Right lobe of liver (tissue), 4 donors: ENCODE measurements around the gene MAGOH.
"Not testable (repeated sequence)": the region's sequence is repeated elsewhere in the genome, so short reads cannot be mapped to it uniquely, and the experiment has no call there.

Experiments used
- POLR2A ChIP-seq: fragments of 450-650 bp; IDR thresholded peaks from one replicate; pipeline ENCODE4 v1.6.1; 2017; ENCODE audit warnings: antibody characterized with exemption, mild to moderate bottlenecking
- TF ChIP-seq, protein P1 (sequence below), 4 donors: fragments of 200-600 bp in 3 of 4; fragments of 450-650 bp in 1 of 4; IDR thresholded peaks; one replicate each; pipeline versions ENCODE4 v1.5.1 to v1.8.0; 2016 to 2022; ENCODE audit warnings: antibody characterized with exemption in 4 of 4, mild to moderate bottlenecking in 2 of 4
- donor health status: DM: no; HTN: no; CAD: no.
- donor health status: DM: no; HTN: no; CAD: no.
- donor health status: DM: no; HTN: yes; CAD: no.

DNA sequence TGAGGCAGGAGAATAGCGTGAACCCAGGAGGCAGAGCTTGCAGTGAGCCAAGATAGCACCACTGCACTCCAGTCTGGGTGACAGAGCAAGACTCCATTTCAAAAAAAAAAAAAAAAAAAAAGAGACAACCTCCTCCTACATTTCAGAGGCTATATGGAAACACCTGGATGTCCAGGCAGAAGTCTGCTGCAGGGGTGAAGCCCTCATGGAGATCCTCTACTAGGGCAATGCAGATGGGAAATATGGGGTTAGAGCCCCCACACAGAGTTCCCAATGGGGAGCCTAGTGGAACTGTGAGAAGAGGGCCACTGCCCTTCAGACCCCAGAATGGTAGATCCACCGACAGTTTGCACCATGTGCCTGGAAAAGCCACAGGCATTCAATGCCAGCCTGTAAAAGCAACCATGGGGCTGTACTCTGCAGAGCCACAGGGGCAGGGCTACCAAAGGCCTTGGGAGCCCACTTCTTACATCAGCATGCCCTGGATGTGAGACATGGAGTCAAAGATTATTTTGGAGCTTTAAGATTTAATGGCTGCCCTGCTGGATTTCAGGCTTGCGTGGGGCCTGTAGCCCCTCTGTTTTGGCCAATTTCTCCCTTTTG lies 32.1 kb downstream of the MAGOH start:
- TF ChIP-seq, protein P1, sequence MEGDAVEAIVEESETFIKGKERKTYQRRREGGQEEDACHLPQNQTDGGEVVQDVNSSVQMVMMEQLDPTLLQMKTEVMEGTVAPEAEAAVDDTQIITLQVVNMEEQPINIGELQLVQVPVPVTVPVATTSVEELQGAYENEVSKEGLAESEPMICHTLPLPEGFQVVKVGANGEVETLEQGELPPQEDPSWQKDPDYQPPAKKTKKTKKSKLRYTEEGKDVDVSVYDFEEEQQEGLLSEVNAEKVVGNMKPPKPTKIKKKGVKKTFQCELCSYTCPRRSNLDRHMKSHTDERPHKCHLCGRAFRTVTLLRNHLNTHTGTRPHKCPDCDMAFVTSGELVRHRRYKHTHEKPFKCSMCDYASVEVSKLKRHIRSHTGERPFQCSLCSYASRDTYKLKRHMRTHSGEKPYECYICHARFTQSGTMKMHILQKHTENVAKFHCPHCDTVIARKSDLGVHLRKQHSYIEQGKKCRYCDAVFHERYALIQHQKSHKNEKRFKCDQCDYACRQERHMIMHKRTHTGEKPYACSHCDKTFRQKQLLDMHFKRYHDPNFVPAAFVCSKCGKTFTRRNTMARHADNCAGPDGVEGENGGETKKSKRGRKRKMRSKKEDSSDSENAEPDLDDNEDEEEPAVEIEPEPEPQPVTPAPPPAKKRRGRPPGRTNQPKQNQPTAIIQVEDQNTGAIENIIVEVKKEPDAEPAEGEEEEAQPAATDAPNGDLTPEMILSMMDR (IDR thresholded peaks at IDR 0.05), result not testable (repeated sequence)
- not testable (repeated sequence) for TF ChIP-seq POLR2A
